SH-SY5Y (cell line): Measurements from ENCODE around the gene MORC2.

Source experiments
- GATA2 ChIP-seq: IDR thresholded peaks from 2 replicates; pipeline ENCODE4 v1.6.1; 2011; ENCODE audit warnings: mild to moderate bottlenecking, low read depth, low read length
- GATA3 ChIP-seq: IDR thresholded peaks from 2 replicates; pipeline ENCODE4 v1.6.1; 2011; ENCODE audit warnings: low read depth, mild to moderate bottlenecking, low read length, moderate library complexity

GRCh38 chr22:30894371-30894740 lies 74.2 kb downstream of the MORC2 start:
- TF ChIP-seq GATA2 (no peak), GATA3 (no peak)
